Transverse colon (tissue), 4 donors: Measurements from ENCODE around the gene SPATA24.

ENCODE experiments used
- EP300 ChIP-seq: sonication (generic); formaldehyde crosslinking; IDR thresholded peaks from one replicate; pipeline ENCODE4 v1.6.1; 2017; ENCODE audit warnings: antibody characterized with exemption, low read depth
- POLR2A ChIP-seq: fragments of 450-650 bp; IDR thresholded peaks from one replicate; pipeline ENCODE4 v1.6.1; 2016; ENCODE audit warnings: antibody characterized with exemption, mild to moderate bottlenecking, moderate library complexity
- POLR2AphosphoS5 ChIP-seq, 3 donors: sonication (generic); formaldehyde crosslinking; IDR thresholded peaks; one replicate each; pipeline ENCODE4 v1.6.1; 2016; ENCODE audit warnings: antibody characterized with exemption in 3 of 3
- TF ChIP-seq, protein P1 (sequence below), 5 experiments: fragments of 200-600 bp in 3 of 5; fragments of 450-650 bp in 2 of 5; sonication (generic) in 3 of 5; IDR thresholded peaks; 1 replicate in 2 of 5; 2 replicates in 3 of 5; pipeline ENCODE4 v1.5.1; 2016 to 2017; ENCODE audit warnings: antibody characterized with exemption in 5 of 5, inconsistent platforms in 3 of 5, mild to moderate bottlenecking in 2 of 5, moderate library complexity in 1 of 5

GRCh38 chr5:139392324-139392677 is 11.6 kb downstream of the SPATA24 start:
- TF ChIP-seq, protein P1, sequence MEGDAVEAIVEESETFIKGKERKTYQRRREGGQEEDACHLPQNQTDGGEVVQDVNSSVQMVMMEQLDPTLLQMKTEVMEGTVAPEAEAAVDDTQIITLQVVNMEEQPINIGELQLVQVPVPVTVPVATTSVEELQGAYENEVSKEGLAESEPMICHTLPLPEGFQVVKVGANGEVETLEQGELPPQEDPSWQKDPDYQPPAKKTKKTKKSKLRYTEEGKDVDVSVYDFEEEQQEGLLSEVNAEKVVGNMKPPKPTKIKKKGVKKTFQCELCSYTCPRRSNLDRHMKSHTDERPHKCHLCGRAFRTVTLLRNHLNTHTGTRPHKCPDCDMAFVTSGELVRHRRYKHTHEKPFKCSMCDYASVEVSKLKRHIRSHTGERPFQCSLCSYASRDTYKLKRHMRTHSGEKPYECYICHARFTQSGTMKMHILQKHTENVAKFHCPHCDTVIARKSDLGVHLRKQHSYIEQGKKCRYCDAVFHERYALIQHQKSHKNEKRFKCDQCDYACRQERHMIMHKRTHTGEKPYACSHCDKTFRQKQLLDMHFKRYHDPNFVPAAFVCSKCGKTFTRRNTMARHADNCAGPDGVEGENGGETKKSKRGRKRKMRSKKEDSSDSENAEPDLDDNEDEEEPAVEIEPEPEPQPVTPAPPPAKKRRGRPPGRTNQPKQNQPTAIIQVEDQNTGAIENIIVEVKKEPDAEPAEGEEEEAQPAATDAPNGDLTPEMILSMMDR (IDR thresholded peaks at IDR 0.05), result no peak
- TF ChIP-seq POLR2AphosphoS5 (IDR thresholded peaks at IDR 0.05), result no peak
- TF ChIP-seq POLR2A, result no peak
- TF ChIP-seq EP300, result no peak
